Stimulated activated CD4-positive, alpha-beta T cell treated with anti-CD3 and anti-CD28 coated beads, Interleukin-1b, Interleukin-23, amount 100 ng/mL, for 4 hours (primary cell): Measurements from ENCODE around the gene PATZ1.

Experiments used
- DNase-seq, 2 donors: peaks; one replicate each; pipeline ENCODE4 v3.0.0-alpha.2; 2020; ENCODE audit warnings: low read depth in 2 of 2

Gene PATZ1

GRCh38 chr22:31313366-31314147, 32.6 kb downstream of the PATZ1 start:
- peak; percentile 57 to 65 for DNase-seq

GRCh38 chr22:31308181-31308580, 38.0 kb downstream of the PATZ1 start:
- DNase-seq, result no peak

DNA sequence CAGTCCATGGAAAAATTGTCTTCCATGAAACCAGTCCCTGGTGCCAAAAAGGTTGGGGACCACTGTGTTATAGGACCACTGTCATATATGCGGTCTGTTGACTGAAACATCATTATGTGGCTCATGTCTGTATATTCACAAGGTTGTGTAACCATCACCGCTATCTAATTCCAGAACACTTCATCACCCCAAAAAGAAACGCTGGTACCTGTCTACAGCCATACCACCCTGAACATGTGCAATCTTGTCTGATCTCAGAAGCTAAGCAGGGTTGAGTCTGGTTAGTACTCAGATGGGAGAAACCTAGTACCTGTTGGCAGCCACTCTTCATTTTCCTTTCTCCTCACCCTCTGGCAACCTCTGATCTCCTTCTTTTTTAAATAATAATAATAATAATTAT, 41.0 kb downstream of the PATZ1 start:
- no peak for DNase-seq

GRCh38 chr22:31302537-31302936, 43.6 kb downstream of the PATZ1 start:
- DNase-seq, result no peak

DNA sequence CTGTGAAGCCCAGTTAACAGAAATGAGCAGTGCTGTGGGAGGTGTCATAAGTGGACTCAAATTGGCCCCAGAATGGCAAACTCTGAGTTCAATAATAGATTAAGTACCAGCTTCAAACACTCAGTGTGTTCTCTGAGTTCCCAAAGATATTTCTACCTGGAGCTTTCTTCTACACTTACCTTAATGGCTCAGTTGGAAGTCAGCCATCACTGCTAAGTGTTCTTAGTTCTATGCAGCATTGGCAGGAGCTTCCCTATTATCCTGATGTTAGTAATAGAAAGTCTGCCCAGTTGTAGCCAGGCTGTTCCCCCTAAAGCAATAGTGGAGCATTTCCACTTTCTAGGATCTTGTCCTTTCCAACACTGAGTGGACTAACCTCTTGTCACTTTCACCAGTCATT, 44.1 kb downstream of the PATZ1 start:
- DNase-seq, result no peak

DNA sequence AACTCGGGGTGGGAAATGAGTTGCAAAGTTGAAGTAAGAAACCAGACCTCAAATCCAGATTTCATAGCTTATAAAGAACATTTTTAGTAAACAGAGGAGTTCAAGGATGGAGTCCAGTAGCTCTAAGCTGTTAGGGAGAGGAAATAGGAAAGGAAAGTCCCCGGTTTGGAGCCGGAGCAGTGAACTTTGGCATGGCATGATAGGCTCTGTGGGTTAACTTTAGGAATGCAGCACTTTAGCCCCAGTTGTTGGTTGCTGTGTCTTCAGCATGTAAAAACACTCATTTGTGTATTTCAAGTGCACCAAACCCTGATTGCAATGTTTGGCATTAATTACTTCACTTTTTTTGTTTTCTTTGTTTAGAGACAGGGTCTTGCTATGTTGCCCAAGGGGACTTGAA, 45.2 kb downstream of the PATZ1 start:
- DNase-seq, result no peak

- no peak for DNase-seq
Observed at GRCh38 chr22:31295831-31296657, 50.1 kb downstream of the PATZ1 start.

GRCh38 chr22:31295360-31295759, 50.8 kb downstream of the PATZ1 start:
- DNase-seq, result no peak

- peak; percentile 66 to 72 for DNase-seq
Observed at GRCh38 chr22:31292236-31292989, 53.7 kb downstream of the PATZ1 start, which contains the start of gene PIK3IP1. PIK3IP1 (minus strand) TSS chr22:31292488; CDS start chr22:31292344, 144 bp downstream.

DNA sequence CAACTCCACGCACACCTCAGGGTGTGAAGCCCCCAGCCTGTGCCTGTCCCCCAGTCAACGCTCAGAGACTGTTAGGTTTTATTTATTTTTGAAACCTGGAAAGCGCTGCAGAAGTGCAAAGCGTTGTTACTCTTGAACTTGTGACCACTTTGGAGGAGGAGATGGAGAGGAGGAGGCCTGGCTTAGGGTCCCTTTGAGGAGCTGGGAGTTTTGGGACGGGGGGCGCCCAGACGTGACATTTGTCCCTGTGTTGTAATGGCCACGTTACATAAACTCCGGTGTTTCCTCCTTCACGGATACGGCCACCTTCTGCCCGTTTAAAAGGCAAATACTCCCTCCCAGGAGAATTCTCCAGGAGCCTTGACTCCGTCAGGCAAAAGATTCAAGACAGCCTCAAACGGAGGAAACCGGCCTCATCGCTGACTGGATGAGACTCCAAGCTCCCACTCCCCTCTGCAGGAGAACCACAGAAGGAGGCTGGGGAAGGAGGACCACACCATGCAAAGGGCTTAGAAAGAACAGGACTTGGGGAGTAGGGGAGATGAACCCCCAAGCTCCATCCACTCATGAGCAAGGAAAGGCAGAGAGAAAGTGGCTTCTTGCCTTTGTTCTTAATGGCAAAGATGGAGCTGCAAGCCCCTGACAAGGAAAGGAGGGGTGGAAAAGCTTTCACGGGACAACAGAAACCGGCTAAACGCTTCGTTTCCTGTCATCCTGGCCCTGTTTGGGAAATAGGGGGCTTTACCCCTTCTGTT, 54.5 kb downstream of the PATZ1 start:
- DNase-seq, result no peak

DNA sequence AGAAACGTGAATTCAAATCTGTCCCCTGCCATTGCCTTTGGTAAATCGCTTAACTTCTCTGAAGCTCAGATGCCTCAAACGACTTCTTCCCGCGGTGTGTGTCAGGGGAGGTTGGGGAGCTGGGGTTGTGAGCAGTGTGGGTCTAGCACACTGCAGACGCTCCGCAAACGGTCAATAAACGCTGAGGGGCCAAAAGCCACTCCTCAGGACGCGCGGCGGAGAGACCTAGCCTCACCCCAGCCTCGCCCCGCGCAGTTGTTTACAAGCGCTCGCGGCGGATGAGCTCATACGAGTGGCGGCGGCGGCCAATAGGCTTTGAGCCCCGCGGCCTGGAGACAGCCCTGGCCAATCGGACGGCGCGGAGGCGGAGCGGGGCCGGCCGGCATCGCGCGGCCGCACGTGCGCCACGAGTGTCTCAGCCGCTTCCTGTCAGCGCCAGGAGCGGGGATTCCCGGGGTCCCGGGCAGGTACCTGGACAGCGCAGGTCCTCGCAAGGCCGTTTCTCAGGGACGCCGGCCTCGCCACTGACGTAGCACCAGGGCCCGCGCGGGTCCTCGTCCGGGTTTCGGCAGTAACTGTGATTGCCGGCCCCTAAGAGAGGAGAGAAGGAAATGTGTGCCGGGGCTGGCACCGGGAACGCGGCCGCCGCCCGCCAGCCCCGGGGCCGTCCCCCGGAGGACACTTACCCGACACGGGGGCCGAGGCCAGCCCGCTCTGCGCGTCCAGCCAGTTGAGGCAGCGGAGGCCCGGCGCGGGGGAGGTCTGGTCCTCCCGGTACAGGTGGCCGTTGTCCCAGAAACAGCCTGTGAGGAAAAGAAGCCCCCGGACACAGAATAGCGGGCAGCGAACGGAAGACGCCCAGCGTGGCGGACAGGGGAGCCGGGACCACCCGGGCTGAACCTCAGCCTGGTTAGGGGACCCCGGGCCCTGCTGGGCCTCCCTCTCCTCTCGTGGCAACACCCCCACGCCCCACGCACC, 55.4 kb downstream of the PATZ1 start:
- DNase-seq, result peak; percentile 86 to 87

- DNase-seq, result no peak
Observed at GRCh38 chr22:31289344-31289743, 56.8 kb downstream of the PATZ1 start.

DNA sequence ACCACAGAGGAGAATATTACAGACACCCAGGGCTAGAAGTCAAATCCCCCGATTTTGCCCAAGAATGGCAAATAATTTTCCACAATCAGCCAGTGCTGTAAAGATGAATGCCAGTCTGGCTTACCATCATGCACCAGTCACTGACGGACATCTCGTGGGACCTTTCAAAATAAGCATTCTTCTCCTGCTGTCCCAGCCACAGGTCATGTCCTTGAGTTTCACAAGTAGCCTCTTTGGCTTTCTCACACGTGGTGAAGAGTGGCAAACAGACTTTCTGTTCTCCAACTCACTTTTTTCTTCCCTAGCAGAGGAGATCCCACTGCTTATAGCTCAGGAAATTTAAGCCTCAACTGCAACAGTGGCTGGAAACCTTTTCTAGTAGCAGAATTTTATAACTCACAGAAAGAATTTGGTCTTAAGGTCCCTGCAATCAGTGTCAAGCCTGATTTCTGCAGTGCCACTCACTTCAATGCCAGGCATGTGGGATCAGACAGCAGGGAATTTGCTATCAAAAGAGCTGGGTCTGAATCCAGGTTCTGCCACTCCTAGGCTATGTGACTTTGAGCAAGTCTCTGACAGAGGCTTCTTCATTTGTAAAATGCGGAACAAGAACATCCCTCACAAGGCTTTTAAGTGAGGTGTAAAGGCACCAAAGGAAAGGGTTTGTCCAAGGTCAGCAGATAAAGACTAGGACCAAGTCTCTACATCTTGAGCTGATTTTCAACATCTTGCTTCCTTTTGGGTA, 57.5 kb downstream of the PATZ1 start:
- no peak for DNase-seq

- DNase-seq, result no peak
Observed at GRCh38 chr22:31287818-31288495, 58.2 kb downstream of the PATZ1 start.

- DNase-seq, result peak in 1 of 2 donors; percentile 55
Observed at GRCh38 chr22:31286360-31287255, 59.5 kb downstream of the PATZ1 start.

- DNase-seq, result no peak
Observed at GRCh38 chr22:31284281-31285155, 61.6 kb downstream of the PATZ1 start.
